ENCODE results near the gene CATSPERD. TPM values are rescaled to one million over a fixed set of nuclear protein-coding genes. Genes with fewer than 3 reads are reported as not detected.
A peak's percentile ranks its signal among the peaks of the same experiment; 100 is the strongest.

The CATSPERD gene
- total and polyA plus RNA-seq, 4 donors: not detected

DNA sequence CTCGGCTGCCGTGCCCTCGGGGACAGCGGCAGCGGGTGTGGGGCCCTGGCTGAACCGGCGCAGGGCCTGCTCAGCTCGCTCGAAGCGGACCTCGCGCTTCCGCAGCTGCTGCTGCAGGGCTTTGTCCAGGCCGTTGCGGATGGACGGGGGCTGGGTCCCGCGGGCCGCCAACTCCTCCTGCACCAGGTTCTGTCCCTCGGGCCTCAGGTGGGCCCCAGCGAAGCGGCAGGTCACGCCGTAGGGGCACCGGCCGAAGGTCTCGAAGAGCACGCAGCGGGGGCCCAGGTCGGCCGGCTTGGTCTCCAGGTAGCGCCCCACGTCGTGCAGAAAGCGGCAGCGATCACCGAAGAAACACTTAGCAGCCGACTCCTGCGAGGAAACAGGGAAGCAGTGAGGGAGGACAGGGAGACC lies 68.9 kb downstream of the CATSPERD start (continued):
- TF ChIP-seq, protein P1, sequence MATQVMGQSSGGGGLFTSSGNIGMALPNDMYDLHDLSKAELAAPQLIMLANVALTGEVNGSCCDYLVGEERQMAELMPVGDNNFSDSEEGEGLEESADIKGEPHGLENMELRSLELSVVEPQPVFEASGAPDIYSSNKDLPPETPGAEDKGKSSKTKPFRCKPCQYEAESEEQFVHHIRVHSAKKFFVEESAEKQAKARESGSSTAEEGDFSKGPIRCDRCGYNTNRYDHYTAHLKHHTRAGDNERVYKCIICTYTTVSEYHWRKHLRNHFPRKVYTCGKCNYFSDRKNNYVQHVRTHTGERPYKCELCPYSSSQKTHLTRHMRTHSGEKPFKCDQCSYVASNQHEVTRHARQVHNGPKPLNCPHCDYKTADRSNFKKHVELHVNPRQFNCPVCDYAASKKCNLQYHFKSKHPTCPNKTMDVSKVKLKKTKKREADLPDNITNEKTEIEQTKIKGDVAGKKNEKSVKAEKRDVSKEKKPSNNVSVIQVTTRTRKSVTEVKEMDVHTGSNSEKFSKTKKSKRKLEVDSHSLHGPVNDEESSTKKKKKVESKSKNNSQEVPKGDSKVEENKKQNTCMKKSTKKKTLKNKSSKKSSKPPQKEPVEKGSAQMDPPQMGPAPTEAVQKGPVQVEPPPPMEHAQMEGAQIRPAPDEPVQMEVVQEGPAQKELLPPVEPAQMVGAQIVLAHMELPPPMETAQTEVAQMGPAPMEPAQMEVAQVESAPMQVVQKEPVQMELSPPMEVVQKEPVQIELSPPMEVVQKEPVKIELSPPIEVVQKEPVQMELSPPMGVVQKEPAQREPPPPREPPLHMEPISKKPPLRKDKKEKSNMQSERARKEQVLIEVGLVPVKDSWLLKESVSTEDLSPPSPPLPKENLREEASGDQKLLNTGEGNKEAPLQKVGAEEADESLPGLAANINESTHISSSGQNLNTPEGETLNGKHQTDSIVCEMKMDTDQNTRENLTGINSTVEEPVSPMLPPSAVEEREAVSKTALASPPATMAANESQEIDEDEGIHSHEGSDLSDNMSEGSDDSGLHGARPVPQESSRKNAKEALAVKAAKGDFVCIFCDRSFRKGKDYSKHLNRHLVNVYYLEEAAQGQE (IDR thresholded peaks at IDR 0.05): no peak

DNA sequence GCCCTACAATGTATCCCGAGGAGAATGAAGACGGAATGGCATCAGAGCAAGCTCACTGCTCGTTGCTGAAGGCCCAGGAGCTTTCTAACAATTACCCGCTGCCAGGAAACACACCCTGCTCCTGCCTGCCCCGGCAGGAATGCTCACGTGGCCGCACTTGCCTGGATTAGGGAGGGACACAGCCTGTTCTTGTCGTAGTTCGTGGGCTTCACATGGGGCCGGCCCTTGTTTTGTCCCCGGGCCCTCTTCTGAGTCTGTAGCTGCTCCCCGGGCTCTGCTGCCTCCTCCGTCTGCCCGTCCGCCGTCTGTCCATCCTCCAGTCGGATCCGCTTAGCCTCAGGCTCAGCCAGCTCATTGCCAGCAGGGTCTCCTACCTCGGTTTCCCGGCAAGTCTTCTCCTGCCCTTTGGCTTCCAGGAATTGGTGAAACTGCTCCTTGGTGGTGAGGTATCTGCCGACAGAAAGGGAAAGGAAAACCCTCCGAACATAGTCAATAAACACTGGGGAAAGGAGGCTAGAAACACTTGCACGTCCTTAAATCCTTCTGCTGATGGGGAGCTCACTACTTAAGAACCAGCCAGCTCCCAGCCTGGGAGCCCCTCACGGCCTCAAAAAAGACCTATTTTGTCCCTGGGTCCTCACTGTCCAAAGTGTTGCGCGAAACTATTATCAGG lies 69.6 kb downstream of the CATSPERD start:
- H3K4me3 ChIP-seq (ENCODE audit: low read depth in 1 of 3, low read length in 3 of 3): peak overlapping the region; percentile 47 to 91 (median 67)
- peak overlapping the region in 1 of 2 donors; percentile 36 for H3K9ac ChIP-seq (ENCODE audit: low read depth in 1 of 2, low read length in 2 of 2)
- no peaks in the 10 kb centered on the region for H3K9me3 ChIP-seq (ENCODE audit: control insufficient read depth in 4 of 4, low read length in 3 of 4)
- H3K27me3 ChIP-seq (ENCODE audit: control insufficient read depth in 4 of 4, insufficient read depth in 4 of 4, low read length in 3 of 4): no peaks in the 10 kb centered on the region
- peaks cover 8 to 47% (median 27%) of the 10 kb centered on the region in 4 donors for H3K36me3 ChIP-seq (ENCODE audit: control insufficient read depth in 4 of 4, insufficient read depth in 3 of 4, low read depth in 1 of 4, low read length in 3 of 4)
- WGBS: 82% methylated on average over 26 of the region's 26 CpGs
- no peak for TF ChIP-seq HNF4G (IDR thresholded peaks at IDR 0.05)
- TF ChIP-seq, protein P2, sequence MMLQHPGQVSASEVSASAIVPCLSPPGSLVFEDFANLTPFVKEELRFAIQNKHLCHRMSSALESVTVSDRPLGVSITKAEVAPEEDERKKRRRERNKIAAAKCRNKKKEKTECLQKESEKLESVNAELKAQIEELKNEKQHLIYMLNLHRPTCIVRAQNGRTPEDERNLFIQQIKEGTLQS (IDR thresholded peaks at IDR 0.05): no peak
- TF ChIP-seq, protein P3, sequence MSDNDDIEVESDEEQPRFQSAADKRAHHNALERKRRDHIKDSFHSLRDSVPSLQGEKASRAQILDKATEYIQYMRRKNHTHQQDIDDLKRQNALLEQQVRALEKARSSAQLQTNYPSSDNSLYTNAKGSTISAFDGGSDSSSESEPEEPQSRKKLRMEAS (IDR thresholded peaks at IDR 0.05): no peak
- TF ChIP-seq TAF1 (conservative IDR thresholded peaks at IDR 0.05): no peak
- TF ChIP-seq NR2F2 (IDR thresholded peaks at IDR 0.05): no peak
- no peak for TF ChIP-seq GABPA (IDR thresholded peaks at IDR 0.05 in 1 of 2, conservative IDR thresholded peaks at IDR 0.05 in 1 of 2)
- TF ChIP-seq, protein P4, sequence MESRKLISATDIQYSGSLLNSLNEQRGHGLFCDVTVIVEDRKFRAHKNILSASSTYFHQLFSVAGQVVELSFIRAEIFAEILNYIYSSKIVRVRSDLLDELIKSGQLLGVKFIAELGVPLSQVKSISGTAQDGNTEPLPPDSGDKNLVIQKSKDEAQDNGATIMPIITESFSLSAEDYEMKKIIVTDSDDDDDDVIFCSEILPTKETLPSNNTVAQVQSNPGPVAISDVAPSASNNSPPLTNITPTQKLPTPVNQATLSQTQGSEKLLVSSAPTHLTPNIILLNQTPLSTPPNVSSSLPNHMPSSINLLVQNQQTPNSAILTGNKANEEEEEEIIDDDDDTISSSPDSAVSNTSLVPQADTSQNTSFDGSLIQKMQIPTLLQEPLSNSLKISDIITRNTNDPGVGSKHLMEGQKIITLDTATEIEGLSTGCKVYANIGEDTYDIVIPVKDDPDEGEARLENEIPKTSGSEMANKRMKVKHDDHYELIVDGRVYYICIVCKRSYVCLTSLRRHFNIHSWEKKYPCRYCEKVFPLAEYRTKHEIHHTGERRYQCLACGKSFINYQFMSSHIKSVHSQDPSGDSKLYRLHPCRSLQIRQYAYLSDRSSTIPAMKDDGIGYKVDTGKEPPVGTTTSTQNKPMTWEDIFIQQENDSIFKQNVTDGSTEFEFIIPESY (IDR thresholded peaks at IDR 0.05): no peak
- H3K27ac ChIP-seq (ENCODE audit: low read depth in 1 of 2, low read length in 2 of 2): peak overlapping the region; percentile 91 to 98
- DNase-seq (ENCODE audit: low spot score): no peak
- peaks cover 0 to 20% (median 8%) of the 10 kb centered on the region in 4 donors for H3K4me1 ChIP-seq (ENCODE audit: control insufficient read depth in 4 of 4, insufficient read depth in 4 of 4, low read length in 3 of 4)

DNA sequence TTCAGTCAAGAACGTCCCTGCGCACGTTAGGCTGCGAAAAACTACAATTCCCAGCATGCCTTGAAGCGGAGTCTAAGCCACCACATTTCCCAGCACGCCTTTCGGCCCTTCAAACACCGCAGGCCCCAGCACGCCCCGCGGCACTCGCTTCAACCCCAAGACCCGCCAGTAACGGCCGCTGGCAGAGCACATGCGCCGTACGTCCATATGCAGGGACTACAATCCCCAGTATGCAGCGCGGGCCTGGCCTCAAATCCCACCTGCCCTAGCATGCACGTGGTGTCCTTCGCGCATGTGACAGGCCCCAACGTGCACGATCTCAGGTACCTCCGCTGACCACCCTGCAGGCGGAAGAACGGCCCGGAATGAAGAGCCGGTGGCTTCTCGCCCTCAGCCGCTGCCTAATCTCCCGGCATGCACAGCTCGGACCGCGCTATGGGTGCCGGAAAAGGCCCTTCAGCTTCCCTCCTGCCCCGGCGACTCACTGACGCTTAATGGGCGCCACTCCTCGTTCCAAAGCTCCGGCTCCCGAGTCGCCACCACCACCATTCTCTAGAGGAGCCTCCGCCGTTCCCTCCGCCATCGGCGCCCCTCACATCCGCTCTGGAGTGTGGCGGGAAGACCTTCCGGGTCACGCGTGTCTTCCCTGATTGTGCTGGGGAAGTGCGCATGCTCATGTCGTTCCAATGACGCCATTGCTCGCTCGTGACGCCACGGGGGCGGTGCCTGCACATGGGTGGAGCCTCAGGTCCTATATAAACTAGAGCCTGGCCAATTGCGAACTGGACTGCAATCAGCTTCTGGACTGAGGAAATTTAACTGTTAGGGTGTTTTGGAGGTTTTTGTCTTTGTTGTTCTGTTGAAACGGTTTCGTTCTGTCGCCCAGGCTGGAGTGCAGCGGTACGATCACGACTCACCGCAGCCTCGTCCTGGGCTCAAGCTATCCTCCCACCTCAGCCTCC lies 70.4 kb downstream of the CATSPERD start, which contains the start of gene DUS3L:
Gene DUS3L (minus strand): TSS at position 605 of the 962 bp plus-strand sequence. CDS start 22 bp downstream, at position 583.
- Histone ChIP-seq H3K9ac (ENCODE audit: low read depth in 1 of 2, low read length in 2 of 2) (peak within 1 kb of the TSS; percentile 76 to 80), H3K27ac (ENCODE audit: low read depth in 1 of 2, low read length in 2 of 2) (peak within 1 kb of the TSS; percentile 91 to 98), H3K4me1 (ENCODE audit: control insufficient read depth in 4 of 4, insufficient read depth in 4 of 4, low read length in 3 of 4) (peaks cover 0 to 20% (median 8%) of the 10 kb centered on the region in 4 donors), H3K36me3 (ENCODE audit: control insufficient read depth in 4 of 4, insufficient read depth in 3 of 4, low read depth in 1 of 4, low read length in 3 of 4) (peaks cover 8 to 39% (median 22%) of the 10 kb centered on the region in 4 donors), H3K27me3 (ENCODE audit: control insufficient read depth in 4 of 4, insufficient read depth in 4 of 4, low read length in 3 of 4) (no peaks in the 10 kb centered on the region), H3K4me3 (ENCODE audit: low read depth in 1 of 3, low read length in 3 of 3) (peak within 1 kb of the TSS; percentile 47 to 91 (median 67)), H3K9me3 (ENCODE audit: control insufficient read depth in 4 of 4, low read length in 3 of 4) (no peaks in the 10 kb centered on the region)
- peak; percentile 98 for DNase-seq (ENCODE audit: low spot score)
- WGBS: 11% methylated on average over 72 of the region's 72 CpGs
- TF ChIP-seq TAF1 (conservative IDR thresholded peaks at IDR 0.05): peak; percentile 67
- TF ChIP-seq, protein P4 (IDR thresholded peaks at IDR 0.05): peak; percentile 65
- TF ChIP-seq, protein P5, sequence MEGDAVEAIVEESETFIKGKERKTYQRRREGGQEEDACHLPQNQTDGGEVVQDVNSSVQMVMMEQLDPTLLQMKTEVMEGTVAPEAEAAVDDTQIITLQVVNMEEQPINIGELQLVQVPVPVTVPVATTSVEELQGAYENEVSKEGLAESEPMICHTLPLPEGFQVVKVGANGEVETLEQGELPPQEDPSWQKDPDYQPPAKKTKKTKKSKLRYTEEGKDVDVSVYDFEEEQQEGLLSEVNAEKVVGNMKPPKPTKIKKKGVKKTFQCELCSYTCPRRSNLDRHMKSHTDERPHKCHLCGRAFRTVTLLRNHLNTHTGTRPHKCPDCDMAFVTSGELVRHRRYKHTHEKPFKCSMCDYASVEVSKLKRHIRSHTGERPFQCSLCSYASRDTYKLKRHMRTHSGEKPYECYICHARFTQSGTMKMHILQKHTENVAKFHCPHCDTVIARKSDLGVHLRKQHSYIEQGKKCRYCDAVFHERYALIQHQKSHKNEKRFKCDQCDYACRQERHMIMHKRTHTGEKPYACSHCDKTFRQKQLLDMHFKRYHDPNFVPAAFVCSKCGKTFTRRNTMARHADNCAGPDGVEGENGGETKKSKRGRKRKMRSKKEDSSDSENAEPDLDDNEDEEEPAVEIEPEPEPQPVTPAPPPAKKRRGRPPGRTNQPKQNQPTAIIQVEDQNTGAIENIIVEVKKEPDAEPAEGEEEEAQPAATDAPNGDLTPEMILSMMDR (IDR thresholded peaks at IDR 0.05; ENCODE audit: low read depth, low read length, missing input control): no peak
- TF ChIP-seq RXRA (IDR thresholded peaks at IDR 0.05): peak; percentile 55 to 63
- TF ChIP-seq YY1 (IDR thresholded peaks at IDR 0.05): peak; percentile 89
- no peak for TF ChIP-seq FOXA2 (IDR thresholded peaks at IDR 0.05)
- TF ChIP-seq NR2F2 (IDR thresholded peaks at IDR 0.05): peak; percentile 82
- TF ChIP-seq SP1 (IDR thresholded peaks at IDR 0.05): peak; percentile 49
- TF ChIP-seq, protein P3 (IDR thresholded peaks at IDR 0.05): peak; percentile 99
- TF ChIP-seq HNF4A (conservative IDR thresholded peaks at IDR 0.05): peak in 1 of 2 donors; percentile 10
- peak in 1 of 2 donors; percentile 14 for TF ChIP-seq JUND (IDR thresholded peaks at IDR 0.05)
- TF ChIP-seq EGR1 (IDR thresholded peaks at IDR 0.05; ENCODE audit: low read depth in 2 of 2): peak in 1 of 2 donors; percentile 55
- no peak for TF ChIP-seq RAD21 (IDR thresholded peaks at IDR 0.05)

Measured in liver (tissue), 9 donors.